HepG2 (cell line): ENCODE results near the gene DLG2. TPM values are rescaled to one million over a fixed set of nuclear protein-coding genes. Genes with fewer than 3 reads are reported as not detected.

Experiments
- ATAC-seq: fragments of 200-7000 bp; cut with Tn5 transposase; 3 replicates; pipeline ENCODE4 v1.9.1; 2020; ENCODE audit warnings: mild to moderate bottlenecking, moderate library complexity
- BruUV-seq: library from RNA; stranded (reverse); fragments of 400-500 nt; replicated peaks from 2 replicates; lab custom pipeline; 2021; lab: Mats Ljungman, UMichigan
- CTCF ChIA-PET: fragments of 300-600 bp; formaldehyde crosslinking; extraction: SDS; loops from one replicate; lab custom pipeline; 2021; ENCODE audit warnings: low total read pairs, inconsistent platforms, low intra/inter-chr PET ratio; lab: Yijun Ruan, JAX
- POLR2A ChIA-PET: fragments of 350-600 bp; sonication (Branson Sonifier 250); formaldehyde crosslinking; loops from one replicate; lab custom pipeline; 2020; ENCODE audit warnings: antibody characterized with exemption, inconsistent platforms; lab: Yijun Ruan, JAX
- DNase-seq: peaks from one replicate; pipeline ENCODE4 v3.0.0-alpha.2; 2015; ENCODE audit warnings: low spot score
- FAIRE-seq: peaks from 3 replicates; lab custom pipeline; 2011; peaks lifted over from hg19 to GRCh38; lab: Jason Lieb, UNC
- H2AFZ ChIP-seq: one replicate; pipeline ENCODE4 v1.6.1; 2011; ENCODE audit warnings: low read length, inconsistent platforms
- H3K27ac ChIP-seq: fragments of 300-600 bp; 3 replicates; pipeline ENCODE4 v1.8.0; 2011; ENCODE audit warnings: mixed run types, mild to moderate bottlenecking, mixed read lengths, low read length, inconsistent platforms; ENCODE audit not compliant: insufficient read depth; ENCODE audit errors: extremely low read length
- H3K27me3 ChIP-seq, 2 experiments: fragments of 200-600 bp in 1 of 2; 2 replicates in 1 of 2; 3 replicates in 1 of 2; pipeline versions ENCODE4 v1.6.0 to v1.8.0; 2011; ENCODE audit warnings: low read length in 2 of 2, mild to moderate bottlenecking in 2 of 2, moderate library complexity in 2 of 2, inconsistent platforms in 1 of 2; ENCODE audit not compliant: insufficient read depth in 2 of 2, control insufficient read depth in 1 of 2
- H3K36me3 ChIP-seq, 2 experiments: fragments of 200-600 bp in 1 of 2; replicated peaks in 1 of 2; 2 replicates in 1 of 2; 3 replicates in 1 of 2; pipeline versions ENCODE4 v1.5.1 to v1.8.0; 2011; ENCODE audit warnings: low read length in 2 of 2, inconsistent platforms in 1 of 2; ENCODE audit not compliant: insufficient read depth in 2 of 2, control insufficient read depth in 1 of 2
- H3K4me1 ChIP-seq: 2 replicates; pipeline ENCODE4 v1.5.1; 2012; ENCODE audit warnings: low read length, inconsistent platforms; ENCODE audit not compliant: insufficient read depth
- H3K4me2 ChIP-seq: 2 replicates; pipeline ENCODE4 v1.6.0; 2011; ENCODE audit warnings: low read depth, low read length, inconsistent platforms
- H3K4me3 ChIP-seq, 3 experiments: fragments of 200-600 bp in 1 of 3; sonication (generic), shearing (Covaris generic) in 1 of 3; replicated peaks in 1 of 3; 2 replicates each; pipeline ENCODE4 v1.5.1; 2011 to 2016; ENCODE audit warnings: low read length in 3 of 3, inconsistent platforms in 2 of 3, low read depth in 2 of 3, mild to moderate bottlenecking in 2 of 3, control low read depth in 1 of 3, mixed read lengths in 1 of 3; ENCODE audit not compliant: insufficient read depth in 1 of 3
- H3K79me2 ChIP-seq: one replicate; pipeline ENCODE4 v1.6.1; 2011; ENCODE audit warnings: low read length, inconsistent platforms; ENCODE audit not compliant: insufficient read depth
- H3K9ac ChIP-seq: 2 replicates; pipeline ENCODE4 v1.6.0; 2011; ENCODE audit warnings: mild to moderate bottlenecking, low read depth, low read length, inconsistent platforms; ENCODE audit not compliant: insufficient read depth
- H3K9me3 ChIP-seq: 2 replicates; pipeline ENCODE4 v1.5.1; 2012; ENCODE audit warnings: mild to moderate bottlenecking, low read length
- H4K20me1 ChIP-seq: 2 replicates; pipeline ENCODE4 v1.6.0; 2011; ENCODE audit warnings: inconsistent platforms, mild to moderate bottlenecking, low read length, moderate library complexity; ENCODE audit not compliant: insufficient read depth
- ARID3A ChIP-seq: IDR thresholded peaks from 2 replicates; pipeline ENCODE4 v1.6.1; 2012; ENCODE audit warnings: low read depth, low read length, improper control_type of control experiment
- ATF4 ChIP-seq, 2 experiments: fragments of 450-650 bp in 1 of 2; sonication (generic) in 1 of 2; formaldehyde crosslinking; IDR thresholded peaks; 2 replicates each; pipeline versions ENCODE4 v1.5.0 to v1.8.0; 2020 to 2022; ENCODE audit warnings: mild to moderate bottlenecking in 1 of 2, missing genetic modification reagents in 1 of 2
- ATRX ChIP-seq: sonication (generic); formaldehyde crosslinking; IDR thresholded peaks from 2 replicates; pipeline ENCODE4 v1.4.0; 2020; ENCODE audit warnings: missing genetic modification reagents, borderline replicate concordance
- GPN1 ChIP-seq: sonication (generic); formaldehyde crosslinking; IDR thresholded peaks from 2 replicates; pipeline ENCODE4 v1.5.1; 2020; ENCODE audit warnings: missing genetic modification reagents, borderline replicate concordance
- GRHL1 ChIP-seq: sonication (generic); formaldehyde crosslinking; conservative IDR thresholded peaks from 2 replicates; pipeline ENCODE4 v1.8.0; 2022; ENCODE audit warnings: missing genetic modification reagents
- MAFF ChIP-seq: IDR thresholded peaks from 2 replicates; pipeline ENCODE4 v1.6.1; 2011; ENCODE audit warnings: low read depth, low read length, improper control_type of control experiment
- MAFK ChIP-seq, 2 experiments: IDR thresholded peaks in 1 of 2; conservative IDR thresholded peaks in 1 of 2; 2 replicates each; pipeline ENCODE4 v1.6.1; 2011; ENCODE audit warnings: improper control_type of control experiment in 2 of 2, low read length in 2 of 2
- NFE2L1 ChIP-seq: sonication (generic); formaldehyde crosslinking; IDR thresholded peaks from 2 replicates; pipeline ENCODE4 v1.4.0; 2020; ENCODE audit warnings: missing genetic modification reagents, mild to moderate bottlenecking, borderline replicate concordance
- NFE2L2 ChIP-seq: fragments of 150-350 bp; IDR thresholded peaks from 2 replicates; pipeline ENCODE4 v1.6.1; 2014; ENCODE audit warnings: low read length
- REPIN1 ChIP-seq: sonication (generic); formaldehyde crosslinking; IDR thresholded peaks from 2 replicates; pipeline ENCODE4 v1.8.0; 2022; ENCODE audit warnings: missing genetic modification reagents, low read depth, mild to moderate bottlenecking, borderline replicate concordance
- TEAD2 ChIP-seq: sonication (generic); formaldehyde crosslinking; IDR thresholded peaks from 2 replicates; pipeline ENCODE4 v1.9.0; 2021; ENCODE audit warnings: missing genetic modification reagents
- WIZ ChIP-seq: sonication (generic); formaldehyde crosslinking; IDR thresholded peaks from 2 replicates; pipeline ENCODE4 v1.5.1; 2020; ENCODE audit warnings: mild to moderate bottlenecking, missing genetic modification reagents
- ZNF737 ChIP-seq: sonication (generic); formaldehyde crosslinking; IDR thresholded peaks from 2 replicates; pipeline ENCODE4 v1.5.0; 2020; ENCODE audit warnings: missing genetic modification reagents, mild to moderate bottlenecking, borderline replicate concordance
- ZSCAN5A ChIP-seq: sonication (generic); formaldehyde crosslinking; IDR thresholded peaks from 2 replicates; pipeline ENCODE4 v1.8.0; 2022; ENCODE audit warnings: mild to moderate bottlenecking, missing genetic modification reagents, borderline replicate concordance
- WGBS: methylation state at CpG from one replicate; pipeline ENCODE4 v1.1.6; 2017; ENCODE audit warnings: low lambda C conversion rate; 5-methylcytosine and 5-hydroxymethylcytosine counted together
- in situ Hi-C: cut with HindIII; loops from 2 replicates; pipeline ENCODE4 v1.10.0; 2017; ENCODE audit warnings: low pct_unique_long_range_greater_than_20kb; ENCODE audit not compliant: extremely low pct_ligation_motif_present
- intact Hi-C: fragments of 100-400 bp; cut with micrococcal nuclease; formaldehyde crosslinking; loops from one replicate; pipeline ENCODE4 v1.10.0; 2022; ENCODE audit not compliant: unreplicated experiment
- polyA plus RNA-seq, 8 experiments: library from polyadenylated mRNA; depleted of rRNA in 3 of 8; stranded (reverse) in 7 of 8; unstranded in 1 of 8; fragments of >200 nt; fragmentation: Illumina TruSeq in 4 of 8; extraction: Trizol in 4 of 8; gene quantifications; 2 replicates each; pipeline versions ENCODE4 v1.2.1 to v1.2.3, GENCODE V29; 2011 to 2016; ENCODE audit warnings: low read depth in 4 of 8, missing spikeins in 1 of 8, mixed read lengths in 1 of 8; ENCODE audit not compliant: insufficient read depth in 1 of 8
- total RNA-seq, 5 experiments: library from RNA; depleted of rRNA; stranded (reverse); fragments of >200 nt; fragmentation: Illumina TruSeq; extraction: Trizol; gene quantifications; 2 replicates each; pipeline ENCODE4 v1.2.3, GENCODE V29; 2016; ENCODE audit warnings: low read depth in 1 of 5

DLG2 gene
- total and polyA plus RNA-seq, 2 of the 13 experiments (the other 11 are each of a cell fraction or from before 2014, with no cell fraction given), result 0.46 to 1.0 TPM

- Histone ChIP-seq H3K36me3 (no peaks in the 10 kb centered on the region), H3K4me2 (no peak overlapping the region), H3K27me3 (no peaks in the 10 kb centered on the region), H4K20me1 (no peaks in the 10 kb centered on the region), H2AFZ (no peak overlapping the region), H3K79me2 (no peaks in the 10 kb centered on the region), H3K9me3 (no peaks in the 10 kb centered on the region), H3K4me3 (no peak overlapping the region), H3K9ac (no peak overlapping the region), H3K27ac (no peak overlapping the region), H3K4me1 (no peaks in the 10 kb centered on the region)
- ChIA-PET CTCF (no interaction called here), POLR2A (no interaction called here)
- FAIRE-seq (no peak), DNase-seq (no peak), ATAC-seq (no peak)
- 5% methylated on average over 1 of the region's 1 CpG for WGBS
- BruUV-seq, result no TSS peak
- in situ Hi-C loops (no loop called here), intact Hi-C loops (no loop called here)
- TF ChIP-seq ATF4 (CRISPR knock-in tag; IDR thresholded peaks at IDR 0.05), result no peak
- peak; percentile 93 for TF ChIP-seq NFE2L2
- TF ChIP-seq MAFK (conservative IDR thresholded peaks at IDR 0.05 in 1 of 2, IDR thresholded peaks at IDR 0.05 in 1 of 2; ENCODE audit: low read length in 2 of 2), result peak; percentile 71 to 75
- no peak for TF ChIP-seq ZSCAN5A (CRISPR knock-in tag)
- TF ChIP-seq ARID3A, result no peak
- TF ChIP-seq TEAD2, result no peak
- TF ChIP-seq NFE2L1 (CRISPR knock-in tag), result no peak
- no peak for TF ChIP-seq GRHL1 (CRISPR knock-in tag)
- TF ChIP-seq ZNF737 (CRISPR knock-in tag), result no peak
- no peak for TF ChIP-seq WIZ (CRISPR knock-in tag)
- TF ChIP-seq GPN1 (CRISPR knock-in tag), result no peak
- TF ChIP-seq MAFF, result peak; percentile 60
- no peak for TF ChIP-seq REPIN1 (CRISPR knock-in tag)
- TF ChIP-seq ATRX, result no peak
Observed at GRCh38 chr11:85299258-85299942, 327.7 kb downstream of the DLG2 start.
